CD1c-positive myeloid dendritic cell (primary cell): ENCODE measurements around the gene SLC2A9.
A peak's percentile ranks its signal among the peaks of the same experiment; 100 is the strongest.

ENCODE experiments used
- DNase-seq: peaks from one replicate; pipeline ENCODE4 v3.0.0-alpha.2; 2016; ENCODE audit errors: extremely low spot score

SLC2A9 gene

DNA sequence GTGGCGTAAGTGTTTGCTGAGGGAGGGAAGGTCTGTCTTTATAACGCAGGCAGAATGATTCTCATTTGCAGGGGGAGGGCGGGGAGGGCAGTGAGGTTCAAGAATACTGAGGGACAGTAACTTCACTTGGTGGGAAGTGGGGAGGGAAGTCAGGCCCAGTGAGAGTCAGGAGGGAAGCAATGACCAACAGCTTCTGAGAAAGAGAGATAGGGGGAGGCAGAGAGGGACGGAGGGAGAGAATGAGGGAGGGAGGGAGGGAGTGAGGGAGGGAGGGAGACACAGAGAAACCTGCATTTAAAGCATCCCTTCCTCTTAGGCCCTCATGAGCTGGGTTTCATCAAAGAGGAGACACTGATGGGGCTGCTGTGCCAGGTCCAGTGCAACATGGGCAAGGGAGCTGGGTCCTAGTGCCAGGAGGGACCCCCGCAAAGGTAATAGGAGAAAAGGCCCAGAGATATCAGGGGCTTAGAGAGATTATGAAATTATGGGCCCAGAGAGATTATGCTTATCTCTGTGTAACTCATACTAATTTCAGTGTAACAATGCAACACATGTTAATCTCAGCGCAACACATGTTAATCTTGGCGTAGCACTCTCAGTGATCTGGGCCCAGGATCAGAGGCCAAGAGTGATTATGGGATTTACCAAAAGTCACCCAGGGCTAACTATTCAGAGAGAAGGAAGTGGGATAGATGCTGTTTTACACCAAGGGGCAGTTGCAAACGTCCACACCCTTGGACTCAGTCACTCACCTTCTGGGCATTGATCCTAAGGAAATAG, 127.8 kb downstream of the SLC2A9 start:
- DNase-seq = no peak

DNA sequence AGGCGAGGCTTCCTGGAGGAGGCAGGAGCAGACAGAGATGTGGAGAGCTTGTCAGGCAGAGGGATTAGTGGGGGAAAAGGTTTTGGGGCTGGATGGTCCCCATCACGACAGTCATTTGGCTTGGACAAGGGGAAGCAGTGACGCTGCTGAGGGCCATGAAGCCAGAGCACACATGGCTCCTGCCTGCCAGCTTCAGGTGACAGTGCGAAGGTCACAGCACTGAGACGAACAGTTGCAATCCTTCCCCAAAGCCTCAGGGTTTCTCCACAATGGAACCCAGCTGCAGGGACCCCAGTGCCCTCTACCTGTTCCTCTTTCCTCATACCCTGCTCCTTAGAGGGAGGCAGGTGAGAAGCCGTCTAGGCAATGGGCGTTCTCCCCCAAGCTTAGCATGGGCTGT, 129.6 kb downstream of the SLC2A9 start:
- DNase-seq = no peak

- no peak for DNase-seq
These were observed 130.2 kb downstream of the SLC2A9 start for GRCh38 chr4:9891056-9891455.

- DNase-seq = no peak
These were observed 132.0 kb downstream of the SLC2A9 start for GRCh38 chr4:9889306-9889705.

GRCh38 chr4:9885958-9886357, 135.3 kb downstream of the SLC2A9 start:
- DNase-seq = no peak

- no peak for DNase-seq
These were observed 140.7 kb downstream of the SLC2A9 start for GRCh38 chr4:9880406-9881197.

DNA sequence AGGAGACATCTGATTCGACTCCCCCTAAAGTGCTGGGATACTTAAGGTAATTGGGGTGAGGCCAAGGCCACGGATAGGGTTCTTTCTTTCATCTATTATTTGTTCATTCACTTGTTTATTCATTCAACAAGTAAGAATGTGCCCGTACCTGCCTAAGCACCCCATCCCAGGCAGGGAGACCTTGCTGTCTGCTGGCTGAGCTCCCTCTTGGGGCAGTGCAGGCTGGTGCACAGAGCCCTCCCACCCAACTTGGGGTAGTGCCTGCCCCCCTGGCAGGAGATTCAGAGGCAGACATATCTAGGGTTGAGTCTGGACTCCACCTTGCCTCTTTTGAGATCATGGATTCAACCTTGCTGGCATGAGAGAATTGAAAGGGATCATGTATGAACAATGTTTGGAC, 144.2 kb downstream of the SLC2A9 start:
- no peak for DNase-seq

GRCh38 chr4:9875516-9875915, 145.8 kb downstream of the SLC2A9 start:
- DNase-seq = peak; percentile 71

- no peak for DNase-seq
These were observed 146.9 kb downstream of the SLC2A9 start for GRCh38 chr4:9874385-9874784.

DNA sequence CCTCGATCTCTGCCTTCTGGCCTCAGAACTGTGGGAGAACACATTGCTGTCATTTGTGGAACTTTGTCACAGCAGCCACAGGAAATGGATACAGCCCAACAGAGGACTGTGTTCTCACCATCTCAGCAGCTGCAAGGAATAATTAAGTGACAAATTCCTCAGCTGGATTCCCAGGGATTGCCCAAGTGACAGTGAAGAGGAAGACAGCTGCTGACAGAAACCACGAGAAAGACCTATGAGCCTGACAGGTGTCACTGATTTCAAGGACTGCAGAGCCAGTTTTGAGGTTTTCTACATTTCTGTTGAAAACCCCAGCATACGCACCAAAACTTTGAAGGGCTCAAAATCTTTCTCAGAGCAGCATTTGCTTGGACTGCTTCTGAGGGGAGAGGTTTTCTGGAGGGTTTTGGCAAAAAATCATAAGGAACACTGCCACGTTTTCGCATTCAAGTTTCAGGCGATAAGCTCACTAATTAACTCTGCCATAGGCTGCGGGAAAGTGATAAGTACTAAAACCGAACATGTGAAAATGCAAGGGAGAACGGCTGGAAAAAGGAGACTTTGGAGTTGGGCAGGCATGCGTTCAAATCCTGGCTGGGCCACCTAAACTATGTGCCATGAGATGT, 151.0 kb downstream of the SLC2A9 start:
- DNase-seq = no peak

- DNase-seq = no peak
These were observed 153.4 kb downstream of the SLC2A9 start for GRCh38 chr4:9867751-9868425.

DNA sequence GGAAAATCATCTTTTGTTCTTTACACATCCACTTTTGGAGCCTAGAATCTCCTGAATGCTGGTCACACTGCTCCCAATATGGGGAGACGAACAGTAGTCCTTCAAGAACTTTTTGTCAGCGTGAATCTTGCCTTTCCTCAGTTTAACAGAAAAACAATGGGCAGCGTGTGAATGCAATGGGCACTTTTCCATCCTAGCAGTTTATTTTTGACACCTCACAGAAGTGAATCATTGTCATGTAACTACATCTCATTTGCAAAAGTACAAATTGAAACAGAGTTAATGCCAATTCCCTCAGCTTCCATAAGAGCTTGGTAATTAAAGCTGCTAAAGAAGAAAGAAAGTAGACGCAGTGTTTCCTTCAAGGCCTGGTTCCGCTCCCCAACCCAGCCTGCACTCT, 154.4 kb downstream of the SLC2A9 start:
- no peak for DNase-seq

- no peak for DNase-seq
These were observed 159.7 kb downstream of the SLC2A9 start for GRCh38 chr4:9861561-9861960.

- no peak for DNase-seq
These were observed 161.5 kb downstream of the SLC2A9 start for GRCh38 chr4:9859810-9860209.

DNA sequence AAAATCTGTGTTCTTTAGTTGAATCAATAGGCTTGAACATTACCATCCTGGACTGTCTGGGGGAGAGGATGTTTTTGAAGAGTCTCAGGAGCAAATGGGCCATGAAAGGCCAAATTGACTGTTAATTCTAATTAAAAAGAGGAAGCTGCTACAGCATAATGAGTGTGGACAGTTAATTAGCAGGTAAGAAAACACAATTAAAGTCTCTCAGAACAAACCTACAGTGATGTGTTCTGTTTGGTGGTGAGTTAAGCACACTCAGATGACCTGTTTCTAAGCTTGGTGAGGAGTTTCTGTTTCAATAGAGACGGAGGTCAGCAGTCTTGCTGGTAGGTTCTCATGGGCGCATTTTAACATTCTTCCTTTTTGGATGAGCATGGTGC, 171.8 kb downstream of the SLC2A9 start:
- no peak for DNase-seq

DNA sequence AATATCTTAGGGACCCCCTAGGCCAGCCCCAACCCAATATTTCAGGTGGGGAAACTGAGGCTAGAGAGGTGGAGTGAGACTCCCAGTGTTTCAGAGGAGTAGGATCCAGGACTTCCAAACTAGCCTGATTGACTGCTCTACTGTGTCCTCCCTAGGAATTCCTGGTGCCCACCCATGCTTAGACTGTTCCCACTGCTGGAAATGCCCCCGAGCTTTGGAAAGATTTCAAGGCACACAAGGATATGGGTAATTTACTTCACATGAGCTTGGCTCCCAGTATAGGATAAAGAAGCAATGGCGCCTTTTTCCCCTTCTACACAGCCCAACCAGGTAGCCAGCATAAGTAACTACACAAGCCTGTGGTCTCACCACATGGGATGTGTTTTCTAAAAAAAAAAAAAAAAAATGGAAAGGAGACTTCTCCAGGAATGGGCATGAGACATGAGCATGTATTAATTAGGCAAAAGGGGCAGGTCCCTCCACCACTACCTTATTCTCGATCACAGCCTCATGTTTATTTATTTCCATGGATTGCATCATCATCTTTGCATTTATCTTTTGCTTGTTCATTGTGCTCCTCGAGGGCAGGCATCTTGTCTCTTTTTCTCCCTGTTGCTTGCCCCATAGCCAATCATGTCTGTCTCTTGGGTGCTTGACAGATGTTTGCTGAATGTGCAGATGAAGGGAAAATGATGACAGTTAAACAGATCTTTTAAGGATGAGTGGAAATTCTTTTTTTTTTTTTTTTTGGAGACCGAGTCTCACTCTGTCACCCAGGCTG, 173.1 kb downstream of the SLC2A9 start:
- no peak for DNase-seq

DNA sequence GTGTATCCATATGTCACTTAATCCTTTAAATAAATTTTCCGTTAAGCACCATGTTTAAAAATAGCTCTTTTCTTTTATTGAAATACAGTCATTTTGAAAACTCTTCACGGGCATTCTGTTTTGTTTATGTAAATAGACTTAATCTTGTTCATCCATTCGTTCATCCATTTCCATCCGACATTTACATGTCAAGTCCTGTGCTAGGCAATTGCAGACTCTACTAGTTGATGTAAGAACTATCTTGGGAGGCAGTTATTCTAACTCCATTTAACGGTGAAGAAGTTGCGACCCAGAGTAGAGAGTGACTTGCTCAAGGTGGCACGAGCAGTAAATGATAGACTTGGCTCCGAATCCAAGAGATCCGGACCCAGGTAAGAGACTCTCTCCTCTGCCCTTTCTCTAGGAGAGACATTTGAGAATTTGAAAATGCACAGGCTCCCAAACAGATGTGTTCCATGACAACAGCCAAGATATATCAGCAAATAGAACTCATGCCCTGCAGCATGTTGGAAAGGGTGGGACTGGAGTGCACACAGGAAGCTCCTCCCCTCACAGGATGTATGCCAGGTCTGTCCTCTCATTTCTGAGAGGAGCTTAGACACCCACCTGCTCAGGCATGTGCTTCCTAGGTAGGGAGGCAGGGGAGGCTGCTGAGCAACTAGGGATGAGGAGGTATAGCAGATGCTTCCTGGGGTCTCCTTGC, 175.4 kb downstream of the SLC2A9 start:
- no peak for DNase-seq

- no peak for DNase-seq
These were observed 180.2 kb downstream of the SLC2A9 start for GRCh38 chr4:9841072-9841471.

DNA sequence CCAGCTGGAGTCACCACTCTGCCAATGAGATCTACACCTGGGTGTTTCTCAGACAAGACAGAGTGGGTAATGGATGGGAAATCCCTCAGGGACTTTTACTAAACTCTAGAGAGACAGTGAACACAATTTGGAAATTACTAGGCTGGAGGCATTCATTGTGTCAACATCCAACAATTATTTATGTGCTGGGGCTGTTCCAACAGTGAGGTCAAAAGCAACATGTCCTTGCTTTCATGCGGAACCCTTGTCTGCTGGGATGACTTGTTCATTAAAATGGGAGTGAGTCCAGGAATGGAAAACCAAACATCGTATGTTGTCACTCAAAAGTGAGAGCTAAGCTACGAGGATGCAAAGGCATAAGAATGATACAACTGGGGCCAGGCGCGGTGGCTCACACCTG, 185.9 kb downstream of the SLC2A9 start:
- DNase-seq = no peak

DNA sequence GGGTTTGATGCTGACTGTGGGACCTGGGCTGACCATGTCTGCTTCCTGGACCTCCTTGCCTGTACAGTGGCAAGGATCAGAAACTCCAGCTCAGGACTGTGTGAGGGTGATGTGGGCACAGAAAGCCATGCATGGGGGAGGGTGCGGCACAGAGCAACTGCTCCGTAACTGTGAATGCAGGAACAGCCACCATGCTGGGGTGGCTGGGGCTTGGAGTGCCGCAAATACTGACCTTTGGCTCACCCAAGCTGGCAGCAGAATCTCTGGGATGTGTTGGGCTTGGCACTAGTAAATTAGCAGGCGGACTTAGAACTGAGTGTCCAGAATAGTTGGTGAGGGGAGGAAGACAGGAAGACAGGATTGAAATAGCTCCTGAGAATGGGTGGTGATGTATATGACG, 187.9 kb downstream of the SLC2A9 start:
- DNase-seq = no peak

DNA sequence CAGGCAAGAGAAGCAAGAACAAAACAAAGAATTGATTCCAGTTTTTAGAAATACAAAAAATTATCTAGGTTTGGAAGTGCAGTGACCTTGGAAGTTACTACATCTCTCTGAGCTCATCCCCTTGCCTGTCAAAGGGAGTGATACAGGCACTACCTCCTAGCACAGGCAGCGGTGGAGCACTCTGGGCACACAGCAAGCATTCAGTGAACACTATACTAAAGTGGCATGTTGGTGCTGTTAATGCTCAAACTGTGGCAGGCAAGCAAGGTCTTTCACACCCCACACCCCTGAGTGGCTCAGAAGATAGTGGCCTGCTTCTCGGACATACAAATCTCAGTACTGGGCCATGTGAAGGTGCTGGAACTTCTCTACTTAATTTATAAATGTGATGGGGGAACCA, 188.7 kb downstream of the SLC2A9 start:
- DNase-seq = no peak
